ENCODE measurements around the gene DDX39B.

DNA sequence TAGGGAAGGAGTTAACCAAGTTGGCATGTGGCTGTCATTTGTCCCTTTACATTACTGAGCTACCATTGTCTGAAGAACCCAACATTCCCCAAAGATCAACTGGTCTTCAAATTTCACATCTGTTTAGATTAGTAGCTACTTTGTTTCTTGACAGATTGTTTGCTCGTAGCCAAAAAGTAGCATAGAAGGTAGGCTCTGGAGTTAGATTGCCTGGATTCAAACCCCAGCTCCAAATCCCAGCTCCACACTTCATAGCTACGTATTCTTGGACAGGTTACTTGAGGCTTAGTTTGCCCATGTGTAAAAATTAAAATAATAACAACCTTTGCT lies 6.7 kb upstream of the DDX39B start:
- TF ChIP-seq ZFX (IDR thresholded peaks at IDR 0.05; ENCODE audit: borderline replicate concordance) = no peak
- TF ChIP-seq, protein P1, sequence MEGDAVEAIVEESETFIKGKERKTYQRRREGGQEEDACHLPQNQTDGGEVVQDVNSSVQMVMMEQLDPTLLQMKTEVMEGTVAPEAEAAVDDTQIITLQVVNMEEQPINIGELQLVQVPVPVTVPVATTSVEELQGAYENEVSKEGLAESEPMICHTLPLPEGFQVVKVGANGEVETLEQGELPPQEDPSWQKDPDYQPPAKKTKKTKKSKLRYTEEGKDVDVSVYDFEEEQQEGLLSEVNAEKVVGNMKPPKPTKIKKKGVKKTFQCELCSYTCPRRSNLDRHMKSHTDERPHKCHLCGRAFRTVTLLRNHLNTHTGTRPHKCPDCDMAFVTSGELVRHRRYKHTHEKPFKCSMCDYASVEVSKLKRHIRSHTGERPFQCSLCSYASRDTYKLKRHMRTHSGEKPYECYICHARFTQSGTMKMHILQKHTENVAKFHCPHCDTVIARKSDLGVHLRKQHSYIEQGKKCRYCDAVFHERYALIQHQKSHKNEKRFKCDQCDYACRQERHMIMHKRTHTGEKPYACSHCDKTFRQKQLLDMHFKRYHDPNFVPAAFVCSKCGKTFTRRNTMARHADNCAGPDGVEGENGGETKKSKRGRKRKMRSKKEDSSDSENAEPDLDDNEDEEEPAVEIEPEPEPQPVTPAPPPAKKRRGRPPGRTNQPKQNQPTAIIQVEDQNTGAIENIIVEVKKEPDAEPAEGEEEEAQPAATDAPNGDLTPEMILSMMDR (IDR thresholded peaks at IDR 0.05) = no peak
